Psoas muscle (tissue), 8 donors: ENCODE results near the gene LILRA6. TPM values are rescaled to one million over a fixed set of nuclear protein-coding genes. Genes with fewer than 3 reads are reported as not detected.
A peak's percentile ranks its signal among the peaks of the same experiment; 100 is the strongest.
"Not testable (repeated sequence)": the region's sequence is repeated elsewhere in the genome, so short reads cannot be mapped to it uniquely, and the experiment has no call there.

Source experiments
- ATAC-seq, 4 donors: fragments of 200-7000 bp; cut with Tn5 transposase; one replicate each; pipeline ENCODE4 v1.9.1; 2020; ENCODE audit warnings: moderate library complexity in 3 of 4, mild to moderate bottlenecking in 2 of 4
- DNase-seq, 2 donors: peaks; one replicate each; pipeline ENCODE4 v3.0.0-alpha.2; 2020
- H3K27ac ChIP-seq: fragments of 200-600 bp; one replicate; pipeline ENCODE4 v1.8.0; 2022
- H3K27me3 ChIP-seq, 3 donors: fragments of 200-600 bp in 1 of 3; one replicate each; pipeline versions ENCODE4 v1.6.1 to v1.8.0; 2013 to 2022; ENCODE audit warnings: low read length in 2 of 3, mild to moderate bottlenecking in 2 of 3, moderate library complexity in 1 of 3; ENCODE audit not compliant: insufficient read depth in 3 of 3
- H3K36me3 ChIP-seq, 2 donors: fragments of 200-600 bp in 1 of 2; one replicate each; pipeline versions ENCODE4 v1.6.1 to v1.8.0; 2013 to 2022; ENCODE audit warnings: low read depth in 1 of 2, mild to moderate bottlenecking in 1 of 2, moderate library complexity in 1 of 2; ENCODE audit not compliant: insufficient read depth in 1 of 2
- H3K4me1 ChIP-seq: fragments of 200-600 bp; one replicate; pipeline ENCODE4 v1.8.0; 2022
- H3K4me3 ChIP-seq: fragments of 200-600 bp; one replicate; pipeline ENCODE4 v1.8.0; 2022; ENCODE audit warnings: mild to moderate bottlenecking
- H3K9me3 ChIP-seq: fragments of 200-600 bp; one replicate; pipeline ENCODE4 v1.8.0; 2022
- CTCF ChIP-seq: fragments of 200-600 bp; IDR thresholded peaks from one replicate; pipeline ENCODE4 v1.8.0; 2022; ENCODE audit warnings: antibody characterized with exemption
- WGBS, 3 donors: extraction: QIAGEN DNeasy Blood & Tissue Kit; methylation state at CpG; one replicate each; pipeline versions ENCODE4 v1.1.6 to v1.1.7; 2013; 5-methylcytosine and 5-hydroxymethylcytosine counted together
- intact Hi-C, 2 donors: fragments of 100-400 bp; cut with DNase I; formaldehyde crosslinking; loops; one replicate each; pipeline versions ENCODE4 v1.11.0 to v1.14.2; 2022
- polyA plus RNA-seq, 3 donors: library from polyadenylated mRNA; stranded (reverse); fragments of 200-250 nt; gene quantifications; one replicate each; pipeline ENCODE4 v1.2.3, GENCODE V29; 2013
- total RNA-seq, 4 donors: library from RNA; stranded (reverse); fragmentation: NEBNext Ultra II Directional in 2 of 4; extraction: Animal tissue kit (Norgen Biotek cat#: 25700) in 2 of 4; gene quantifications; one replicate each; pipeline versions ENCODE4 v1.2.1 to v1.2.4, GENCODE V29; 2021 to 2023
- donor health status: healthy with polysubstance abuse.
- donor health status: DM: no; HTN: no; CAD: no; lungs with moderate emphysema.
- donor health status: Bipolar disorder and iron deficiency.
- donor health status: healthy.
- donor health status: DM: yes; HTN: yes; CAD: no.
- donor health status: DM: no; HTN: no; CAD: no.
- donor health status: DM: no; HTN: no; CAD: no.
- donor health status: DM: yes; HTN: yes; CAD: no.

LILRA6 gene
- total and polyA plus RNA-seq, 7 donors = 0.22 to 1.6 (median 0.54) TPM

DNA sequence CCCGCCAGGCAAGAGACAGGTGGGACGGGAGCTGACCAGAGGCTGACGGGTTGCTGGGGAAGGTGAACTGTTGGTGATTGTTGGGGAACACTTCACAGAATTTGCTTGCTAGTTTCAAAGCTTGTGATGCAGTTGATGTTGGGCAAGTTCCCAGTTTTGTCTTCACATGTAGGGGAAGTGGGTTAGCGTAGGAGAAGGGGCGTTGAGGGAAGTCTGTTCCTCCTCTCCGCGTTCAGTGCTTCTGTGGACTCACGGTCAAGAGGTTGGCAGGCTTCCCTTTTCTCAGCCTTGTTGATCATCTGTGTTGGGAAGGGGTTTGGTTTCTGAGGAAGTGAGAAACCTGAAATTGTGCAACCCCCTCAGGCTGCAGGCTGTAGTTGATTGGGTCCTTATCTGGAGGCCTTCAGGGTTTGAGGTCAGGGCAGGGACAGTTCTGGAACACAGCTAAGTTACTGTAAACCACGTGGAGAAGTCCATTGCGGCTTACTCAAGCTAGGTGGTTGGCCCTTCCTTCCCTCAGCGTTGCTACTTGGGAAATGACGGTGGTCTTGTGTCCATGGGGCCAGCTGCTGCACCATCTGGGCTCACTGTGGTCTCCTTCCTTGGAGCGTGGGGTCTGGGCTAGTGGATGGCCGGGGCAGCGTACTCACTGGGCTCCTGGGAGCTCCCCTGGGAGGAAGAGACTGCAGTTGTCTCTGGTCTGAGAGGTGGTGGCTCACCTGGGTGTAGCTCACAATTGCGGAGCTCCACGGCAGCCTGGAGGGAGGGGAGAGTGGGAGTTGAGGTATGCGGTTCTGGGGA lies 34.4 kb downstream of the LILRA6 start:
- Histone ChIP-seq H3K4me3 (peak overlapping the region; percentile 18), H3K4me1 (peaks cover 65% of the 10 kb centered on the region), H3K9me3 (no peaks in the 10 kb centered on the region), H3K27me3 (no peaks in the 10 kb centered on the region), H3K27ac (peak overlapping the region; percentile 79), H3K36me3 (peaks cover 16 to 56% of the 10 kb centered on the region in 2 donors)
- WGBS, 3 donors = 64 to 72% (median 66%) methylated on average over 18 of the region's 18 CpGs
- ATAC-seq (peak; percentile 15 to 37 (median 22)), DNase-seq (peak in 1 of 2 donors; percentile 73)
- TF ChIP-seq CTCF = no peak
- intact Hi-C loops = no loop called here

DNA sequence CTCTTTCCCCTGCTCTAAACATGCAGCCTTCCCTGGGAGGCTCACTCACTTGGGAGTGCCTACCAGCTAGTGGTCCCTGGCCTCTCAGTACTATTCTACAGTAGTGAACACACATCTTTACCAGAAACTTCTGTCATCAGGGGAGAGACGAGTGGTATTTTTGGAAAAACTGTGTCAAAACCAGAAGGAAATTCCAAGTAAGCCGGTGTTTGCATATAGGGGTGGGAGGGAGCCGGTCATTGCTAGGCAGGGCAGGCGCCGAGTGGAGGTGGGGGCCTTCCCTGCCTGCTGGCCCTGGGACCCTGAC lies 35.0 kb downstream of the LILRA6 start:
- TF ChIP-seq CTCF = no peak
- no peak for DNase-seq
- intact Hi-C loops = no loop called here
- Histone ChIP-seq H3K27me3 (no peaks in the 10 kb centered on the region), H3K4me1 (peaks cover 70% of the 10 kb centered on the region), H3K9me3 (no peaks in the 10 kb centered on the region), H3K4me3 (peak overlapping the region; percentile 18), H3K36me3 (peaks cover 17 to 61% of the 10 kb centered on the region in 2 donors), H3K27ac (peak overlapping the region; percentile 53)
- 76 to 84% (median 77%) methylated on average over 5 of the region's 5 CpGs for WGBS, 3 donors
- no peak for ATAC-seq

DNA sequence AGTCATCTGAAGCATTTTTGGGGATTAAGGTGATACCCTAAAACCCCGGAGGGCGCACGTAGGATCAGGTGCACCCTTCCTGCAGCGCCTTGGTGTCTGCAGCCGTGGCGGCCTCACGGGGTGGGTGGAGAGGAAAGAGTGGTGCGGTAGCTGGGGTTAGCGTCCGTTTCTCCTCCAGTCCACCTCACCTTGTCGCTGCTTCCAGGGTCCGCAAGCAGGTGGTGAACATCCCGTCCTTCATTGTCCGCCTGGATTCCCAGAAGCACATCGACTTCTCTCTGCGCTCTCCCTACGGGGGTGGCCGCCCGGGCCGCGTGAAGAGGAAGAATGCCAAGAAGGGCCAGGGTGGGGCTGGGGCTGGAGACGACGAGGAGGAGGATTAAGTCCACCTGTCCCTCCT lies 35.4 kb downstream of the LILRA6 start:
- DNase-seq, ATAC-seq, intact Hi-C loops, H3K27ac ChIP-seq, H3K9me3 ChIP-seq, H3K27me3 ChIP-seq: not testable (repeated sequence)
- Histone ChIP-seq H3K36me3 (peaks cover 21 to 66% of the 10 kb centered on the region in 2 donors), H3K4me3 (peak overlapping the region; percentile 18), H3K4me1 (peaks cover 74% of the 10 kb centered on the region)
- WGBS, 3 donors = 67 to 73% (median 69%) methylated on average over 23 of the region's 23 CpGs

- no peaks in the 10 kb centered on the region for H3K27me3 ChIP-seq
- H3K9me3 ChIP-seq = no peaks in the 10 kb centered on the region
- no peak overlapping the region for H3K27ac ChIP-seq
- peaks cover 78% of the 10 kb centered on the region for H3K4me1 ChIP-seq
- intact Hi-C loops = no loop called here
- no peak for TF ChIP-seq CTCF
- H3K4me3 ChIP-seq = peak overlapping the region; percentile 18
- peaks cover 24 to 70% of the 10 kb centered on the region in 2 donors for H3K36me3 ChIP-seq
- DNase-seq (no peak), ATAC-seq (no peak)
- 77 to 86% (median 80%) methylated on average over 13 of the region's 13 CpGs for WGBS, 3 donors
These were observed 35.8 kb downstream of the LILRA6 start for GRCh38 chr19:54206831-54207177.

DNA sequence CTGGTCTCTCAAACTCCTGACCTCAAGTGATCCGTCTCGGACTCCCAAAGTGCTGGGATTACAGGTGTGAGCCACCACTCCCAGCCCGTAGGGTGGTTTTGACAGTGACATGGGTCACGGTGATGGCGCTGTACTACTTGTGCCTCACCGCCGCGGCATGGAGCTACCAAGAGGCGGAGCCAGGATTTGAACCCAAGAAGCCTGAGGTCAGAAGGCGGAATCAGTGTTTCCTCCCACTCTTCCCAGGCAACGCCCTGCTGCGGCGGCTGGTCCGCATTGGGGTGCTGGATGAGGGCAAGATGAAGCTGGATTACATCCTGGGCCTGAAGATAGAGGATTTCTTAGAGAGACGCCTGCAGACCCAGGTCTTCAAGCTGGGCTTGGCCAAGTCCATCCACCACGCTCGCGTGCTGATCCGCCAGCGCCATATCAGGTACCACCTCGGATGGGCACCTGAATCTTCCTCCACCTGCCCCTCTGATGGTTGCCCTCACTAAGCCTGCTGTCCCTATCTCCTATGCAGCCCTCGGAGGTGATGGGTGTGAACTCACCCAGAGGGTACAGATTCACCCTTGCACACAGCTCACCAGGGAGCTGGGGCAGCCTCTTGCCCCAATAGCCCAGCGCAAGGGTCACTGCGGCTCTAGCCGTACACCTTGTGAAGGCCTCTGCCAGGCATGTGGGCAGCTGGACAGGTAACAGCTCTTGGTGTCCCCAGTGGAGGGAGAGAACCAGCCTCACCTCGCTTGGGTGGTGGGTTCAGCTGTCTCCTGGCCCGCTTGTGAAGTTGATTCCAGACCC lies 36.4 kb downstream of the LILRA6 start:
- DNase-seq (no peak), ATAC-seq (no peak)
- H3K27me3 ChIP-seq = no peaks in the 10 kb centered on the region
- peak overlapping the region; percentile 18 for H3K4me3 ChIP-seq
- H3K4me1 ChIP-seq = peaks cover 81% of the 10 kb centered on the region
- intact Hi-C loops = no loop called here
- TF ChIP-seq CTCF = no peak
- WGBS, 3 donors = 87 to 93% (median 89%) methylated on average over 27 of the region's 27 CpGs
- H3K27ac ChIP-seq = peak overlapping the region; percentile 2
- no peaks in the 10 kb centered on the region for H3K9me3 ChIP-seq
- peaks cover 24 to 75% of the 10 kb centered on the region in 2 donors for H3K36me3 ChIP-seq
